H1 (cell line): Measurements from ENCODE around the gene TBC1D19. TPM values are rescaled to one million over a fixed set of nuclear protein-coding genes. Genes with fewer than 3 reads are reported as not detected.

Source experiments
- CHD2 ChIP-seq: IDR thresholded peaks from 2 replicates; pipeline ENCODE4 v1.6.1; 2012; ENCODE audit warnings: low read length, improper control_type of control experiment
- CHD7 ChIP-seq: fragments of 300-600 bp; sonication (generic); IDR thresholded peaks from 2 replicates; pipeline ENCODE4 v1.7.1; 2012; ENCODE audit warnings: low read length, moderate library complexity, mild to moderate bottlenecking, inconsistent platforms; ENCODE audit not compliant: insufficient replicate concordance
- CREB1 ChIP-seq: IDR thresholded peaks from 2 replicates; pipeline ENCODE4 v1.6.1; 2012; ENCODE audit warnings: inconsistent platforms
- CTBP2 ChIP-seq: IDR thresholded peaks from 2 replicates; pipeline ENCODE4 v1.7.0; 2011; ENCODE audit warnings: borderline replicate concordance, mild to moderate bottlenecking, moderate library complexity, mixed read lengths, low read length; ENCODE audit not compliant: insufficient read depth, insufficient read length
- E2F6 ChIP-seq: IDR thresholded peaks from 2 replicates; pipeline ENCODE4 v1.6.1; 2012; ENCODE audit warnings: inconsistent platforms
- HDAC6 ChIP-seq: IDR thresholded peaks from one replicate; pipeline ENCODE4 v1.7.1; 2012; ENCODE audit warnings: low read depth, mild to moderate bottlenecking, inconsistent platforms, low read length, moderate library complexity
- JUN ChIP-seq: IDR thresholded peaks from 2 replicates; pipeline ENCODE4 v1.6.1; 2011; ENCODE audit warnings: low read depth, mild to moderate bottlenecking, improper control_type of control experiment, low read length
- NANOG ChIP-seq: IDR thresholded peaks from 2 replicates; pipeline ENCODE4 v1.6.1; 2011; ENCODE audit warnings: low read length, low read depth, mild to moderate bottlenecking, inconsistent platforms; ENCODE audit not compliant: insufficient read depth, poor library complexity, severe bottlenecking
- NRF1 ChIP-seq: IDR thresholded peaks from 2 replicates; pipeline ENCODE4 v1.6.1; 2011; ENCODE audit warnings: mild to moderate bottlenecking, low read depth, low read length, improper control_type of control experiment
- SIRT6 ChIP-seq: IDR thresholded peaks from one replicate; pipeline ENCODE4 v1.7.1; 2012; ENCODE audit warnings: low read length, inconsistent platforms
- TAF1 ChIP-seq: IDR thresholded peaks from 2 replicates; pipeline ENCODE4 v1.6.1; 2011; ENCODE audit warnings: mild to moderate bottlenecking, low read depth, low read length
- TEAD4 ChIP-seq: IDR thresholded peaks from 2 replicates; pipeline ENCODE4 v1.6.1; 2012; ENCODE audit warnings: low read depth, low read length, inconsistent platforms, mixed read lengths
- polyA plus RNA-seq, 7 experiments: library from polyadenylated mRNA; depleted of rRNA in 3 of 7; stranded (reverse) in 5 of 7; unstranded in 2 of 7; fragments of >200 nt in 5 of 7; fragments of 200-250 nt in 2 of 7; gene quantifications; 1 replicate in 5 of 7; 2 replicates in 1 of 7; 4 replicates in 1 of 7; pipeline versions ENCODE4 v1.2.1 to v1.2.3, GENCODE V29; 2011 to 2013; ENCODE audit warnings: missing spikeins in 2 of 7, mixed read lengths in 2 of 7
- total RNA-seq: library from RNA; stranded (reverse); fragmentation: NEBNext Ultra II Directional; extraction: Animal tissue kit (Norgen Biotek cat#: 25700); gene quantifications from 2 replicates; pipeline ENCODE4 v1.2.1, GENCODE V29; 2021

TBC1D19 gene
- total and polyA plus RNA-seq, 2 of the 8 experiments (the other 6 are each of a cell fraction or from before 2014, with no cell fraction given) = 1.9 to 3.5 TPM

- TF ChIP-seq CHD7 = no peak
- no peak for TF ChIP-seq CHD2
- TF ChIP-seq NANOG = no peak
- no peak for TF ChIP-seq CREB1
- no peak for TF ChIP-seq NRF1
- no peak for TF ChIP-seq E2F6
- TF ChIP-seq SIRT6 = no peak
- no peak for TF ChIP-seq TEAD4
- TF ChIP-seq CTBP2 = no peak
- no peak for TF ChIP-seq TAF1
- TF ChIP-seq JUN = no peak
- TF ChIP-seq HDAC6 = no peak
Measured at GRCh38 chr4:26566133-26566532, 17.8 kb upstream of the TBC1D19 start (continued).
